ENCODE data around the gene LRCH4. TPM values are rescaled to one million over a fixed set of nuclear protein-coding genes. Genes with fewer than 3 reads are reported as not detected.

Gene LRCH4
- total RNA-seq, 2 experiments from 2014 or later, result 39.2 to 72.0 TPM

GRCh38 chr7:100582041-100582579, 3.8 kb downstream of the LRCH4 start:
- ChIA-PET CTCF (ENCODE audit: unreplicated experiment) (no interaction called here), POLR2A (interaction anchor here (0.7 kb wide), 1 partner anchor 13 kb away, joined by 3 read pairs; no protein-coding TSS in a partner anchor)
- intact Hi-C loops (cut with micrococcal nuclease; ENCODE audit: unreplicated experiment), result no loop called here
- no peaks in the 10 kb centered on the region for H3K9me2 ChIP-seq (ENCODE audit: insufficient read depth, low read length)
- no peak for DNase-seq (ENCODE audit: low spot score)
- BruUV-seq (replicated peaks), result no TSS peak
- no peak overlapping the region for H3K27ac ChIP-seq (ENCODE audit: low read depth, low read length, poor library complexity, severe bottlenecking)
- TF ChIP-seq, protein P1, sequence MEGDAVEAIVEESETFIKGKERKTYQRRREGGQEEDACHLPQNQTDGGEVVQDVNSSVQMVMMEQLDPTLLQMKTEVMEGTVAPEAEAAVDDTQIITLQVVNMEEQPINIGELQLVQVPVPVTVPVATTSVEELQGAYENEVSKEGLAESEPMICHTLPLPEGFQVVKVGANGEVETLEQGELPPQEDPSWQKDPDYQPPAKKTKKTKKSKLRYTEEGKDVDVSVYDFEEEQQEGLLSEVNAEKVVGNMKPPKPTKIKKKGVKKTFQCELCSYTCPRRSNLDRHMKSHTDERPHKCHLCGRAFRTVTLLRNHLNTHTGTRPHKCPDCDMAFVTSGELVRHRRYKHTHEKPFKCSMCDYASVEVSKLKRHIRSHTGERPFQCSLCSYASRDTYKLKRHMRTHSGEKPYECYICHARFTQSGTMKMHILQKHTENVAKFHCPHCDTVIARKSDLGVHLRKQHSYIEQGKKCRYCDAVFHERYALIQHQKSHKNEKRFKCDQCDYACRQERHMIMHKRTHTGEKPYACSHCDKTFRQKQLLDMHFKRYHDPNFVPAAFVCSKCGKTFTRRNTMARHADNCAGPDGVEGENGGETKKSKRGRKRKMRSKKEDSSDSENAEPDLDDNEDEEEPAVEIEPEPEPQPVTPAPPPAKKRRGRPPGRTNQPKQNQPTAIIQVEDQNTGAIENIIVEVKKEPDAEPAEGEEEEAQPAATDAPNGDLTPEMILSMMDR (conservative IDR thresholded peaks at IDR 0.05; ENCODE audit: low read length), result no peak
- no peak for TF ChIP-seq EZH2phosphoT487 (IDR thresholded peaks at IDR 0.05; ENCODE audit: borderline replicate concordance, low read depth, low read length)
- H4K20me1 ChIP-seq (ENCODE audit: insufficient read depth, low read length), result no peaks in the 10 kb centered on the region
- peaks cover 18% of the 10 kb centered on the region; the same call in 1 of the 2 replicates for H3K79me2 ChIP-seq (ENCODE audit: insufficient read depth, low read depth, low read length)
- no peaks in the 10 kb centered on the region for H3K9me3 ChIP-seq (ENCODE audit: low read length)
- H3K4me1 ChIP-seq (ENCODE audit: insufficient read depth, low read length, poor library complexity, severe bottlenecking), result peaks cover 28% of the 10 kb centered on the region
- H3K4me2 ChIP-seq (ENCODE audit: low read length), result no peak overlapping the region
- no peak overlapping the region for H3K4me3 ChIP-seq (ENCODE audit: low read depth, low read length, poor library complexity, severe bottlenecking)
- no peak overlapping the region for H2AFZ ChIP-seq (ENCODE audit: low read length)
- peaks cover 57% of the 10 kb centered on the region for H3K36me3 ChIP-seq (ENCODE audit: insufficient read depth, low read length)

DNA sequence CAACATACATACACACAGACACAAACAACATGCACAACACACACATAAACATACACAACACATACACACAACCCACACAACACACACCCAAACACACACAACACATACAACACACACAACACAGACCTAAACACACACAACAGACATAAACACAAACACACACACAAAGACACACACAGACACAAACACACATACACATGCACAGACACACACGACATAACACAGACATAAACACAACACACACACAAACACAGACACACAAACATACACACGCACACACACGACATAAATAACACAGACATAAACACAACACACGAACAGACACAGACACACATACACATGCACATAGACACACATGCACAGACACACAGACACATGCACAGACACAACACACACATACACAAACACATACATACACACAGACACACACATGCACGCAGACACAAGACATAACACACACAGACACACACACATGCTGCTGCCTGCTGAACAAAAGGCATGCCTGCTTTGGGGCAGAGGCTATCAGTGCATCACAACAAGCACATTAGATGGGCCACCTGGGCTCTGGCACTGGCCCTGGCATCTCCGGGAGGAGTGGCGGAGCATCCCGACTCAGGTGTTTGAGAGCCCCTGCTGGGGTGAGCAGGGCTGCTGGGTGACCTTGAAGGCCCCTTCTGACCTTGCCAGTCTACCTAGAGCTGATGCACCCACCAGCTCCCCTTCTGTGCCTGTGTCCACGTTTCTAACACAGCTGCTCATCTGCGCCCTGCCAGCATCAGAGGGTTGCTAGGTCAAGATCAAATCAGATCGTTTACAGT, 5.3 kb downstream of the LRCH4 start:
- no TSS peak for BruUV-seq (replicated peaks)

More for the DNA sequence above, 5.3 kb downstream of the LRCH4 start:
- H3K9me3 ChIP-seq (ENCODE audit: low read length), result no peaks in the 10 kb centered on the region
- POLR2A ChIA-PET, result no interaction called here
- intact Hi-C loops (cut with micrococcal nuclease; ENCODE audit: unreplicated experiment), result no loop called here
- no peak overlapping the region for H3K4me2 ChIP-seq (ENCODE audit: low read length)
- no peaks in the 10 kb centered on the region for H3K9me2 ChIP-seq (ENCODE audit: insufficient read depth, low read length)
- TF ChIP-seq, protein P1 (conservative IDR thresholded peaks at IDR 0.05; ENCODE audit: low read length), result no peak
- no peak for TF ChIP-seq EZH2phosphoT487 (IDR thresholded peaks at IDR 0.05; ENCODE audit: borderline replicate concordance, low read depth, low read length)
- H3K4me1 ChIP-seq (ENCODE audit: insufficient read depth, low read length, poor library complexity, severe bottlenecking), result peaks cover 25% of the 10 kb centered on the region
- no peak overlapping the region for H2AFZ ChIP-seq (ENCODE audit: low read length)
- no peak for DNase-seq (ENCODE audit: low spot score)
- no peaks in the 10 kb centered on the region for H4K20me1 ChIP-seq (ENCODE audit: insufficient read depth, low read length)
- H3K36me3 ChIP-seq (ENCODE audit: insufficient read depth, low read length), result peaks cover 69% of the 10 kb centered on the region
- no peak overlapping the region for H3K4me3 ChIP-seq (ENCODE audit: low read depth, low read length, poor library complexity, severe bottlenecking)
- H3K79me2 ChIP-seq (ENCODE audit: insufficient read depth, low read depth, low read length), result peaks cover 18% of the 10 kb centered on the region; the same call in 1 of the 2 replicates
- CTCF ChIA-PET (ENCODE audit: unreplicated experiment), result no interaction called here
- H3K27ac ChIP-seq (ENCODE audit: low read depth, low read length, poor library complexity, severe bottlenecking), result no peak overlapping the region
